SU-DHL-6 (cell line): ENCODE data around the gene RD3L.

ENCODE experiments used
- CTCF ChIP-seq: fragments of 200-600 bp; sonication (generic); IDR thresholded peaks from one replicate; pipeline ENCODE4 v1.5.1; 2017; ENCODE audit warnings: antibody characterized with exemption, mild to moderate bottlenecking, low read length, moderate library complexity; ENCODE audit not compliant: insufficient read depth, poor library complexity, severe bottlenecking
- EZH2phosphoT487 ChIP-seq: fragments of 200-600 bp; sonication (generic), shearing (Covaris generic); conservative IDR thresholded peaks from 2 replicates; pipeline ENCODE4 v1.6.1; 2018; ENCODE audit warnings: mild to moderate bottlenecking, antibody characterized with exemption, low read length, moderate library complexity, mixed read lengths

- TF ChIP-seq CTCF, result no peak
- no peak for TF ChIP-seq EZH2phosphoT487
These were observed 18.5 kb downstream of the RD3L start for GRCh38 chr14:103923863-103924262.
